Neural cell (in vitro differentiated cells): Measurements from ENCODE around the gene KIRREL3. TPM values are rescaled to one million over a fixed set of nuclear protein-coding genes. Genes with fewer than 3 reads are reported as not detected.

Experiments used
- H2AFZ ChIP-seq: fragments of 200-600, 300-800 bp; sonication (generic), shearing (Covaris generic); 2 replicates; pipeline ENCODE4 v1.6.0; 2014; ENCODE audit warnings: low read depth, mild to moderate bottlenecking, antibody characterized with exemption, low read length, moderate library complexity
- H3F3A ChIP-seq: fragments of 200-600 bp; shearing (Covaris generic); 2 replicates; pipeline ENCODE4 v1.6.1; 2016; ENCODE audit warnings: mild to moderate bottlenecking, moderate library complexity, mixed read lengths, antibody characterized with exemption, low read length; ENCODE audit not compliant: insufficient read depth, poor library complexity, severe bottlenecking
- H3K27ac ChIP-seq: fragments of 200-600, 300-800 bp; sonication (generic), shearing (Covaris generic); 2 replicates; pipeline ENCODE4 v1.5.1; 2014; ENCODE audit warnings: mild to moderate bottlenecking, low read length, moderate library complexity
- H3K27me3 ChIP-seq: fragments of 300-800, 200-600 bp; sonication (generic), shearing (Covaris generic); 2 replicates; pipeline ENCODE4 v1.6.0; 2014; ENCODE audit warnings: mild to moderate bottlenecking, low read depth, low read length, moderate library complexity; ENCODE audit not compliant: insufficient read depth
- H3K36me3 ChIP-seq: fragments of 300-800, 200-600 bp; sonication (generic), shearing (Covaris generic); 2 replicates; pipeline ENCODE4 v1.5.1; 2014; ENCODE audit warnings: mild to moderate bottlenecking, antibody characterized with exemption, low read length, moderate library complexity; ENCODE audit not compliant: insufficient read depth
- H3K4me2 ChIP-seq: fragments of 300-800, 200-600 bp; sonication (generic), shearing (Covaris generic); 2 replicates; pipeline ENCODE4 v1.6.0; 2014; ENCODE audit warnings: mild to moderate bottlenecking, low read length
- H3K4me3 ChIP-seq: fragments of 300-800, 200-600 bp; sonication (generic), shearing (Covaris generic); 2 replicates; pipeline ENCODE4 v1.5.1; 2014; ENCODE audit warnings: mild to moderate bottlenecking, low read length, moderate library complexity
- H3K79me2 ChIP-seq: fragments of 200-600 bp; shearing (Covaris generic); replicated peaks from 2 replicates; pipeline ENCODE4 v1.6.0; 2014; ENCODE audit warnings: mild to moderate bottlenecking, low read length, moderate library complexity; ENCODE audit not compliant: insufficient read depth
- H3K9ac ChIP-seq: fragments of 300-800, 200-600 bp; sonication (generic), shearing (Covaris generic); 2 replicates; pipeline ENCODE4 v1.6.1; 2016; ENCODE audit warnings: mild to moderate bottlenecking, low read length, mixed read lengths
- H3K9me2 ChIP-seq: fragments of 200-600 bp; shearing (Covaris generic); 2 replicates; pipeline ENCODE4 v1.6.1; 2016; ENCODE audit warnings: mild to moderate bottlenecking, low read length, mixed read lengths; ENCODE audit not compliant: insufficient read depth
- H3K9me3 ChIP-seq: fragments of 200-600, 300-800 bp; sonication (generic), shearing (Covaris generic); 2 replicates; pipeline ENCODE4 v1.6.1; 2016; ENCODE audit warnings: mild to moderate bottlenecking, mixed run types, low read length, moderate library complexity, mixed read lengths
- H4K20me1 ChIP-seq: fragments of 200-600 bp; shearing (Covaris generic); 2 replicates; pipeline ENCODE4 v1.6.1; 2016; ENCODE audit warnings: mild to moderate bottlenecking, mixed run types; ENCODE audit not compliant: insufficient read depth
- EP300 ChIP-seq: fragments of 450-650 bp; conservative IDR thresholded peaks from 2 replicates; pipeline ENCODE4 v1.6.1; 2014; ENCODE audit warnings: antibody characterized with exemption, mild to moderate bottlenecking, moderate library complexity; ENCODE audit not compliant: poor library complexity, severe bottlenecking
- EZH2 ChIP-seq: fragments of 200-600, 300-800 bp; shearing (Covaris generic), sonication (generic); IDR thresholded peaks from 2 replicates; pipeline ENCODE4 v1.6.1; 2014; ENCODE audit warnings: antibody characterized with exemption, low read length, borderline replicate concordance, mild to moderate bottlenecking; ENCODE audit not compliant: insufficient read depth, poor library complexity, severe bottlenecking
- MXI1 ChIP-seq: fragments of 450-650 bp; conservative IDR thresholded peaks from 2 replicates; pipeline ENCODE4 v1.6.1; 2014; ENCODE audit warnings: antibody characterized with exemption, mild to moderate bottlenecking; ENCODE audit not compliant: poor library complexity, severe bottlenecking
- POLR2AphosphoS5 ChIP-seq: IDR thresholded peaks from 2 replicates; pipeline ENCODE4 v1.6.1; 2012
- RAD21 ChIP-seq: fragments of 450-650 bp; conservative IDR thresholded peaks from 2 replicates; pipeline ENCODE4 v1.6.1; 2014; ENCODE audit warnings: antibody characterized with exemption, mild to moderate bottlenecking, moderate library complexity
- SMC3 ChIP-seq: fragments of 450-650 bp; conservative IDR thresholded peaks from 2 replicates; pipeline ENCODE4 v1.6.1; 2014; ENCODE audit warnings: antibody characterized with exemption, mild to moderate bottlenecking, moderate library complexity; ENCODE audit not compliant: poor library complexity
- TAF1 ChIP-seq: IDR thresholded peaks from 2 replicates; pipeline ENCODE4 v1.6.1; 2012; ENCODE audit warnings: low read depth
- polyA plus RNA-seq: library from polyadenylated mRNA; depleted of rRNA; stranded (reverse); fragments of >200 nt; gene quantifications from 2 replicates; pipeline ENCODE4 v1.2.3, GENCODE V29; 2014
- TF ChIP-seq, protein P1 (sequence below): IDR thresholded peaks from 2 replicates; pipeline ENCODE4 v1.6.1; 2012; ENCODE audit warnings: borderline replicate concordance
- TF ChIP-seq, protein P2 (sequence below): fragments of 450-650 bp; IDR thresholded peaks from 2 replicates; pipeline ENCODE4 v1.5.1; 2014; ENCODE audit warnings: antibody characterized with exemption, mild to moderate bottlenecking, moderate library complexity; ENCODE audit not compliant: poor library complexity, severe bottlenecking

Gene KIRREL3
- polyA plus RNA-seq, 1 donor from 2014 or later, result 23.8 TPM

DNA sequence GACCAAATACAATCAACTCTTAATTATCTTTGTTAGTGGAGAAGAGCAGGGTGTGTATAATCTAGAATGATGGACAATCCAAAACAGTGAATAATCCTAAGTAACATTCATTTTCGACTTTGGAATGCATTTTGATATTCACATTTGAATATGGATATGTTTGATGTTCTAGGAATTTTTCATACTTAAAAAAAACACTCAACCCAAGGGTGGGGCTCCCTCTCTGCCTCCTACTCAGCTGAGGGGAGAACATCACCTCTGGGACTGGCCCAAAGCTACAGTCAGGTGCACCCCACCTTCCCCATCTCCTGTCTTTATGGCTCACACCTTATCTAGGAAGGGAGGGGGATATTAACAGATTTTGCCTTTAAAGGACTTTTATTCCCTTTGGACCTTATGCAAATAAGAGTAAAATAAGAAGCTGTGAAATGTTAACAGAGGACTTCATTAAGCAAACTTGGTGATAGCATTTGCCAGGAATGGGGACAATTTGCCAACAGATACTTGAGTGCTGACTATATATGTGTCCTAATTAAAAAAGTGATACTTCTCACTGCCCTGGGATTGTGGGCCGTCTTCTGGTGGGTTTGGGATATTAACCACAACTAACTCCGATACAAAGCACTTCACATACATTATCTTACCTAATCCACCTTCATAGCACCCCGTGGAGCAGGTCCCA is 458.1 kb downstream of the KIRREL3 start:
- TF ChIP-seq MXI1 (no peak), EP300 (no peak), EZH2 (no peak), POLR2AphosphoS5 (no peak), TAF1 (no peak), SMC3 (no peak), RAD21 (no peak)
- TF ChIP-seq, protein P1, sequence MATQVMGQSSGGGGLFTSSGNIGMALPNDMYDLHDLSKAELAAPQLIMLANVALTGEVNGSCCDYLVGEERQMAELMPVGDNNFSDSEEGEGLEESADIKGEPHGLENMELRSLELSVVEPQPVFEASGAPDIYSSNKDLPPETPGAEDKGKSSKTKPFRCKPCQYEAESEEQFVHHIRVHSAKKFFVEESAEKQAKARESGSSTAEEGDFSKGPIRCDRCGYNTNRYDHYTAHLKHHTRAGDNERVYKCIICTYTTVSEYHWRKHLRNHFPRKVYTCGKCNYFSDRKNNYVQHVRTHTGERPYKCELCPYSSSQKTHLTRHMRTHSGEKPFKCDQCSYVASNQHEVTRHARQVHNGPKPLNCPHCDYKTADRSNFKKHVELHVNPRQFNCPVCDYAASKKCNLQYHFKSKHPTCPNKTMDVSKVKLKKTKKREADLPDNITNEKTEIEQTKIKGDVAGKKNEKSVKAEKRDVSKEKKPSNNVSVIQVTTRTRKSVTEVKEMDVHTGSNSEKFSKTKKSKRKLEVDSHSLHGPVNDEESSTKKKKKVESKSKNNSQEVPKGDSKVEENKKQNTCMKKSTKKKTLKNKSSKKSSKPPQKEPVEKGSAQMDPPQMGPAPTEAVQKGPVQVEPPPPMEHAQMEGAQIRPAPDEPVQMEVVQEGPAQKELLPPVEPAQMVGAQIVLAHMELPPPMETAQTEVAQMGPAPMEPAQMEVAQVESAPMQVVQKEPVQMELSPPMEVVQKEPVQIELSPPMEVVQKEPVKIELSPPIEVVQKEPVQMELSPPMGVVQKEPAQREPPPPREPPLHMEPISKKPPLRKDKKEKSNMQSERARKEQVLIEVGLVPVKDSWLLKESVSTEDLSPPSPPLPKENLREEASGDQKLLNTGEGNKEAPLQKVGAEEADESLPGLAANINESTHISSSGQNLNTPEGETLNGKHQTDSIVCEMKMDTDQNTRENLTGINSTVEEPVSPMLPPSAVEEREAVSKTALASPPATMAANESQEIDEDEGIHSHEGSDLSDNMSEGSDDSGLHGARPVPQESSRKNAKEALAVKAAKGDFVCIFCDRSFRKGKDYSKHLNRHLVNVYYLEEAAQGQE, result no peak
- TF ChIP-seq, protein P2, sequence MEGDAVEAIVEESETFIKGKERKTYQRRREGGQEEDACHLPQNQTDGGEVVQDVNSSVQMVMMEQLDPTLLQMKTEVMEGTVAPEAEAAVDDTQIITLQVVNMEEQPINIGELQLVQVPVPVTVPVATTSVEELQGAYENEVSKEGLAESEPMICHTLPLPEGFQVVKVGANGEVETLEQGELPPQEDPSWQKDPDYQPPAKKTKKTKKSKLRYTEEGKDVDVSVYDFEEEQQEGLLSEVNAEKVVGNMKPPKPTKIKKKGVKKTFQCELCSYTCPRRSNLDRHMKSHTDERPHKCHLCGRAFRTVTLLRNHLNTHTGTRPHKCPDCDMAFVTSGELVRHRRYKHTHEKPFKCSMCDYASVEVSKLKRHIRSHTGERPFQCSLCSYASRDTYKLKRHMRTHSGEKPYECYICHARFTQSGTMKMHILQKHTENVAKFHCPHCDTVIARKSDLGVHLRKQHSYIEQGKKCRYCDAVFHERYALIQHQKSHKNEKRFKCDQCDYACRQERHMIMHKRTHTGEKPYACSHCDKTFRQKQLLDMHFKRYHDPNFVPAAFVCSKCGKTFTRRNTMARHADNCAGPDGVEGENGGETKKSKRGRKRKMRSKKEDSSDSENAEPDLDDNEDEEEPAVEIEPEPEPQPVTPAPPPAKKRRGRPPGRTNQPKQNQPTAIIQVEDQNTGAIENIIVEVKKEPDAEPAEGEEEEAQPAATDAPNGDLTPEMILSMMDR, result no peak
- H2AFZ ChIP-seq, result no peak overlapping the region
- no peaks in the 10 kb centered on the region for H3K79me2 ChIP-seq
- H3K9me2 ChIP-seq, result no peaks in the 10 kb centered on the region
- no peak overlapping the region for H3K9ac ChIP-seq
- no peak overlapping the region for H3K27ac ChIP-seq
- no peak overlapping the region for H3K4me2 ChIP-seq
- no peaks in the 10 kb centered on the region for H3K27me3 ChIP-seq
- no peaks in the 10 kb centered on the region for H3K36me3 ChIP-seq
- H4K20me1 ChIP-seq, result no peaks in the 10 kb centered on the region
- H3K4me3 ChIP-seq, result no peak overlapping the region
- no peaks in the 10 kb centered on the region for H3K9me3 ChIP-seq
- peaks cover 3% of the 10 kb centered on the region for H3F3A ChIP-seq

DNA sequence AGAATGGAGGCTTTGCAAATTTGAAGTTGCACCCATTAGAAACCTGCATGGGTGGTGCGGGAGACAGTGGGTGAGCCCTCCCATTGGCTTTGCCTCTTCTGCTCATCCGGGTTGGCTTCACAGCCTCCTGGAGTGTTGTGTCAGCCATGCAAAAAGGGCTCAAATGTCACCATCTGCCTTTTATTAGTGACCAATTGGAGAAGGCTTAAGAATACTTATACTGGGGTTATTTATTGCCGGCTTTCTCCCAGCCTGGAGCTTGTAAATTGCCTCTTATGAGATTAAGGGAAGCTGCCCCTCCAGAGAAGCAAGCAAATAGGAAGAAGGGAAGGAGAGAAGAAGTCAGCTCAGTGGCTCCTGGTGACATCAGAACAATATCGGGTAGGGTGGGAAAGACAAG is 462.5 kb downstream of the KIRREL3 start:
- Histone ChIP-seq H3F3A (no peaks in the 10 kb centered on the region), H3K36me3 (no peaks in the 10 kb centered on the region), H3K27me3 (no peaks in the 10 kb centered on the region), H3K9ac (no peak overlapping the region), H3K9me3 (no peaks in the 10 kb centered on the region), H4K20me1 (no peaks in the 10 kb centered on the region), H3K27ac (no peak overlapping the region), H3K79me2 (no peaks in the 10 kb centered on the region), H3K4me3 (no peak overlapping the region), H3K4me2 (no peak overlapping the region), H2AFZ (no peak overlapping the region), H3K9me2 (no peaks in the 10 kb centered on the region)
- no peak for TF ChIP-seq RAD21
- TF ChIP-seq EZH2, result no peak
- TF ChIP-seq SMC3, result no peak
- TF ChIP-seq EP300, result no peak
